Thyroid gland (tissue), 4 donors: ENCODE results near the gene P2RX7. TPM values are rescaled to one million over a fixed set of nuclear protein-coding genes. Genes with fewer than 3 reads are reported as not detected.

Experiments used
- DNase-seq, 2 donors: peaks; one replicate each; pipeline ENCODE4 v3.0.0-alpha.2; 2019
- H3K27ac ChIP-seq, 3 donors: fragments of 200-600 bp; sonication (generic); 1 replicate in 2 of 3; 2 replicates in 1 of 3; pipeline ENCODE4 v1.5.1; 2016 to 2019; ENCODE audit warnings: mild to moderate bottlenecking in 1 of 3, moderate library complexity in 1 of 3
- H3K27me3 ChIP-seq: fragments of 200-600 bp; sonication (generic); one replicate; pipeline ENCODE4 v1.5.1; 2019
- H3K36me3 ChIP-seq, 2 donors: fragments of 200-600 bp; sonication (generic); one replicate each; pipeline ENCODE4 v1.5.1; 2016 to 2019
- H3K4me1 ChIP-seq, 2 donors: fragments of 200-600 bp; sonication (generic); one replicate each; pipeline ENCODE4 v1.5.1; 2017 to 2019
- H3K4me3 ChIP-seq, 3 donors: fragments of 200-600 bp; sonication (generic); replicated peaks in 1 of 3; 1 replicate in 2 of 3; 2 replicates in 1 of 3; pipeline ENCODE4 v1.5.1; 2016; ENCODE audit warnings: mild to moderate bottlenecking in 1 of 3
- H3K9me3 ChIP-seq: fragments of 200-600 bp; sonication (generic); one replicate; pipeline ENCODE4 v1.5.1; 2017
- CTCF ChIP-seq, 6 experiments: fragments of 200-600 bp in 3 of 6; fragments of 450-650 bp in 3 of 6; sonication (generic) in 3 of 6; IDR thresholded peaks; one replicate each; pipeline ENCODE4 v1.5.1; 2016 to 2019; ENCODE audit warnings: antibody characterized with exemption in 6 of 6, mild to moderate bottlenecking in 2 of 6, inconsistent platforms in 1 of 6, moderate library complexity in 1 of 6
- POLR2A ChIP-seq, 2 donors: fragments of 450-650 bp; IDR thresholded peaks; one replicate each; pipeline ENCODE4 v1.6.1; 2017; ENCODE audit warnings: antibody characterized with exemption in 2 of 2, mild to moderate bottlenecking in 2 of 2, moderate library complexity in 1 of 2
- WGBS, 2 donors: methylation state at CpG; one replicate each; pipeline ENCODE4 v1.1.5; 2017; 5-methylcytosine and 5-hydroxymethylcytosine counted together
- intact Hi-C: fragments of 100-400 bp; cut with DNase I; formaldehyde crosslinking; loops from one replicate; pipeline ENCODE4 v1.15.1; 2023
- total RNA-seq, 4 donors: library from RNA; depleted of rRNA; stranded (reverse); fragments of >200 nt; gene quantifications; one replicate each; pipeline ENCODE4 v1.2.3, GENCODE V29; 2016

The P2RX7 gene
- total RNA-seq, 4 donors from 2014 or later: 0.44 to 1.5 (median 0.73) TPM

GRCh38 chr12:121165316-121165715, 32.6 kb downstream of the P2RX7 start:
- Histone ChIP-seq H3K9me3 (no peaks in the 10 kb centered on the region), H3K4me3 (no peak overlapping the region), H3K36me3 (no peaks in the 10 kb centered on the region), H3K4me1 (no peaks in the 10 kb centered on the region), H3K27ac (no peak overlapping the region), H3K27me3 (no peaks in the 10 kb centered on the region)
- no peak for DNase-seq
- intact Hi-C loops: no loop called here
- TF ChIP-seq POLR2A (IDR thresholded peaks at IDR 0.05) (no peak), CTCF (IDR thresholded peaks at IDR 0.05) (no peak)
- WGBS, 2 donors: 84 to 85% methylated on average over 9 of the region's 9 CpGs

- Histone ChIP-seq H3K9me3 (no peaks in the 10 kb centered on the region), H3K27me3 (no peaks in the 10 kb centered on the region), H3K4me1 (no peaks in the 10 kb centered on the region), H3K27ac (no peak overlapping the region), H3K4me3 (no peak overlapping the region), H3K36me3 (no peaks in the 10 kb centered on the region)
- WGBS, 2 donors: 33 to 50% methylated on average over 1 of the region's 1 CpG
- intact Hi-C loops: no loop called here
- TF ChIP-seq POLR2A (IDR thresholded peaks at IDR 0.05) (no peak), CTCF (IDR thresholded peaks at IDR 0.05) (no peak)
- no peak for DNase-seq
Measured at GRCh38 chr12:121166356-121166755, 33.7 kb downstream of the P2RX7 start.

GRCh38 chr12:121167232-121167820, 34.6 kb downstream of the P2RX7 start:
- no peak for DNase-seq
- WGBS, 2 donors: 83 to 84% methylated on average over 14 of the region's 14 CpGs
- no peaks in the 10 kb centered on the region for H3K36me3 ChIP-seq
- no peak overlapping the region for H3K27ac ChIP-seq
- H3K4me3 ChIP-seq: no peak overlapping the region
- H3K9me3 ChIP-seq: no peaks in the 10 kb centered on the region
- H3K27me3 ChIP-seq: no peaks in the 10 kb centered on the region
- TF ChIP-seq CTCF (IDR thresholded peaks at IDR 0.05) (no peak), POLR2A (IDR thresholded peaks at IDR 0.05) (no peak)
- intact Hi-C loops: no loop called here
- H3K4me1 ChIP-seq: no peaks in the 10 kb centered on the region

GRCh38 chr12:121167951-121168350, 35.3 kb downstream of the P2RX7 start:
- H3K36me3 ChIP-seq: no peaks in the 10 kb centered on the region
- no peaks in the 10 kb centered on the region for H3K9me3 ChIP-seq
- H3K27ac ChIP-seq: no peak overlapping the region
- WGBS, 2 donors: 88 to 94% methylated on average over 3 of the region's 3 CpGs
- TF ChIP-seq CTCF (IDR thresholded peaks at IDR 0.05): no peak
- TF ChIP-seq POLR2A (IDR thresholded peaks at IDR 0.05): no peak
- H3K4me3 ChIP-seq: no peak overlapping the region
- H3K4me1 ChIP-seq: no peaks in the 10 kb centered on the region
- H3K27me3 ChIP-seq: no peaks in the 10 kb centered on the region
- intact Hi-C loops: no loop called here
- no peak for DNase-seq

- no peaks in the 10 kb centered on the region for H3K27me3 ChIP-seq
- H3K36me3 ChIP-seq: no peaks in the 10 kb centered on the region
- WGBS, 2 donors: 83 to 85% methylated on average over 5 of the region's 5 CpGs
- H3K9me3 ChIP-seq: no peaks in the 10 kb centered on the region
- intact Hi-C loops: no loop called here
- no peak overlapping the region for H3K27ac ChIP-seq
- H3K4me3 ChIP-seq: no peak overlapping the region
- DNase-seq: no peak
- H3K4me1 ChIP-seq: no peaks in the 10 kb centered on the region
- TF ChIP-seq CTCF (IDR thresholded peaks at IDR 0.05): no peak
- TF ChIP-seq POLR2A (IDR thresholded peaks at IDR 0.05): no peak
Measured at GRCh38 chr12:121170151-121170550, 37.5 kb downstream of the P2RX7 start.
